ENCODE data around the gene RTKN. TPM values are rescaled to one million over a fixed set of nuclear protein-coding genes. Genes with fewer than 3 reads are reported as not detected.

The RTKN gene
- total and polyA plus RNA-seq, 2 of the 13 experiments (the other 11 are each of a cell fraction or from before 2014, with no cell fraction given): 159 to 166 TPM

- TF ChIP-seq ZNF280D (CRISPR knock-in tag; IDR thresholded peaks at IDR 0.05) (no peak), ZNF629 (CRISPR knock-in tag; conservative IDR thresholded peaks at IDR 0.05) (peak; percentile 89), NR2C2 (CRISPR knock-in tag; IDR thresholded peaks at IDR 0.05; ENCODE audit: borderline replicate concordance) (peak; percentile 95), ZSCAN25 (CRISPR knock-in tag; IDR thresholded peaks at IDR 0.05) (peak; percentile 94), ZNF550 (CRISPR knock-in tag; IDR thresholded peaks at IDR 0.05; ENCODE audit: borderline replicate concordance) (no peak), STAG1 (CRISPR knock-in tag; IDR thresholded peaks at IDR 0.05) (peak; percentile 11; the same call in 1 of the 2 replicates), SALL1 (CRISPR knock-in tag; IDR thresholded peaks at IDR 0.05) (peak; percentile 92), MTF2 (CRISPR knock-in tag; IDR thresholded peaks at IDR 0.05; ENCODE audit: borderline replicate concordance) (no peak), SP140L (CRISPR knock-in tag; IDR thresholded peaks at IDR 0.05; ENCODE audit: borderline replicate concordance) (no peak), ATF1 (CRISPR knock-in tag; IDR thresholded peaks at IDR 0.05) (no peak), HNRNPL (IDR thresholded peaks at IDR 0.05; ENCODE audit: low read depth, low read length) (peak; percentile 98), SKI (IDR thresholded peaks at IDR 0.05; ENCODE audit: partially characterized antibody) (peak; percentile 69), TBL1XR1 (IDR thresholded peaks at IDR 0.05; ENCODE audit: borderline replicate concordance, low read length, partially characterized antibody) (peak; percentile 49), MEIS1 (CRISPR knock-in tag; IDR thresholded peaks at IDR 0.05; ENCODE audit: borderline replicate concordance) (0 out of 2 replicates have a peak, but pooled peaks have one; percentile 42), ZNF484 (CRISPR knock-in tag; IDR thresholded peaks at IDR 0.05; ENCODE audit: borderline replicate concordance, low read depth) (no peak), SRSF4 (IDR thresholded peaks at IDR 0.05; ENCODE audit: low read depth, low read length, poor library complexity, severe bottlenecking) (no peak), ZNF343 (CRISPR knock-in tag; IDR thresholded peaks at IDR 0.05) (peak; percentile 96), TIGD3 (CRISPR knock-in tag; IDR thresholded peaks at IDR 0.05; ENCODE audit: borderline replicate concordance) (0 out of 2 replicates have a peak, but pooled peaks have one; percentile 53), ZNF20 (CRISPR knock-in tag; IDR thresholded peaks at IDR 0.05) (no peak), HOXD1 (CRISPR knock-in tag; IDR thresholded peaks at IDR 0.05) (no peak), ZNF761 (CRISPR knock-in tag; conservative IDR thresholded peaks at IDR 0.05) (peak; percentile 94; the same call in 1 of the 2 replicates), ZMYM2 (CRISPR knock-in tag; IDR thresholded peaks at IDR 0.05) (peak; percentile 79; the same call in 1 of the 2 replicates)
- TF ChIP-seq, protein P1, sequence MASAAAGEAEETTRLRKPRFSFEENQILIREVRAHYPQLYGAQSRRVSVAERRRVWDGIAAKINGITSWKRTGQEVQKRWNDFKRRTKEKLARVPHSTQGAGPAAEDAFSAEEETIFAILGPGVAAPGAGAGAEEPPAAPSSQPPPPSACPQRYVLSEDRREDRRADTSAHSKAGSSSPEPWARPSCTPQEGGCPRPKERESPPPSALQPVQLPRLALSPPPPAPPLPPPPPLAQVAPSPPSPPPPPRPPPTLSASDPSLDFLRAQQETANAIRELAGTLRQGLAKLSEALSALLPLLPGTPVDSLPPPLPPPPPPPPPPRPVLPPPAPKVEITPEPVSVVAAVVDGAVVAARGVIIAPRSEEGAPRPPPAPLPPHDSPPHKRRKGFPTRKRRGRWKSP (CRISPR knock-in tag; IDR thresholded peaks at IDR 0.05): peak; percentile 71; the same call in 1 of the 2 replicates
Observed at GRCh38 chr2:74429487-74430451, 12.0 kb downstream of the RTKN start (continued).
